ENCODE data around the gene EPN3. TPM values are rescaled to one million over a fixed set of nuclear protein-coding genes. Genes with fewer than 3 reads are reported as not detected.

EPN3 gene
- total RNA-seq, 2 donors from 2014 or later = not detected

DNA sequence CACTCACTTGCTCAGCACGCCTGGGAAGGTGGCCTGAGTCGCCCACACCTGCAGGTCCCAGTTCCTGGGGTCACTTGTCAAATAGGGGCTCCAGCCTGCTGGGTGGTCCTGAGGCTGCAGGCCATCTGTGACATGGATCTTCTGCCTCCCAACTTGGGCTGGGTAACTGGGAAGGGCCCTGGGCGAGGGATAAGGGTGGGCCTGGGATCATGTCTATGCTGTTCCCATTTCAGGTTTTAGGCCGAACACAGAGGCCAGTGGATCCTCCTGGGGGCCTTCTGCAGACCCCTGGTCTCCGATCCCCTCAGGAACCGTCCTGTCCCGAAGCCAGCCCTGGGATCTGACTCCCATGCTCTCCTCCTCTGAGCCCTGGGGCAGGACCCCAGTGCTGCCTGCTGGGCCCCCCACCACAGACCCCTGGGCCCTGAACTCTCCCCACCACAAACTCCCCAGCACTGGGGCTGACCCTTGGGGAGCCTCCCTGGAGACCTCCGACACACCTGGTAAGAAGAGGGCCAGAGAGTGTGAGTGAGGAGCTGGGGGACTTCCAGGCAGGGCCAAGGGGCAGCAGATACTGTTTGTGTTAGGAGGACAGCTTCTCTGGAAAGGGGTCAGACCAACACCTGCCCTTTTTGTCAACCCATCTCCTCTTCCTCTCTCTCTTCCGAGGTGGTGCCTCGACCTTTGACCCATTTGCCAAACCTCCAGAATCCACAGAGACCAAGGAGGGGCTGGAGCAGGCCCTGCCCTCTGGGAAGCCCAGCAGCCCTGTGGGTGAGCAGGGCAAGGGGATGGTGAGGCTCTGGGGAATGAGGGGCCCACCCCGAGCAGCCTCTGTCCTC is 8.2 kb downstream of the EPN3 start:
- Mint-ChIP-seq H3K9me3 (no peaks in the 10 kb centered on the region), H3K27ac (no peak overlapping the region), H3K36me3 (no peaks in the 10 kb centered on the region)
- DNase-seq (ENCODE audit: low spot score in 2 of 2) (no peak), ATAC-seq (no peak)

DNA sequence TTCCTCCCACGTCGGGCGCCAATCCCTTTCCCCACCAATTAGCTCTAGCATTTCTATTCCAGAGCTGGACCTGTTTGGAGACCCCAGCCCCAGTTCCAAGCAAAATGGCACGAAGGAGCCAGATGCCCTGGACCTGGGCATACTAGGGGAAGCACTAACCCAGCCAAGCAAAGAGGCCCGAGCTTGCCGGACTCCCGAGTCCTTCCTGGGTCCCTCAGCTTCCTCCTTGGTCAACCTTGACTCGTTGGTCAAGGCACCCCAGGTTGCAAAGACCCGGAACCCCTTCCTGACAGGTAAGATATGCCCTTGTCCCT is 8.8 kb downstream of the EPN3 start:
- peak overlapping the region in 1 of 2 donors; percentile 29 for H3K27ac Mint-ChIP-seq
- ATAC-seq = no peak
- H3K9me3 Mint-ChIP-seq = no peaks in the 10 kb centered on the region
- no peak for DNase-seq (ENCODE audit: low spot score in 2 of 2)
- no peaks in the 10 kb centered on the region for H3K36me3 Mint-ChIP-seq

DNA sequence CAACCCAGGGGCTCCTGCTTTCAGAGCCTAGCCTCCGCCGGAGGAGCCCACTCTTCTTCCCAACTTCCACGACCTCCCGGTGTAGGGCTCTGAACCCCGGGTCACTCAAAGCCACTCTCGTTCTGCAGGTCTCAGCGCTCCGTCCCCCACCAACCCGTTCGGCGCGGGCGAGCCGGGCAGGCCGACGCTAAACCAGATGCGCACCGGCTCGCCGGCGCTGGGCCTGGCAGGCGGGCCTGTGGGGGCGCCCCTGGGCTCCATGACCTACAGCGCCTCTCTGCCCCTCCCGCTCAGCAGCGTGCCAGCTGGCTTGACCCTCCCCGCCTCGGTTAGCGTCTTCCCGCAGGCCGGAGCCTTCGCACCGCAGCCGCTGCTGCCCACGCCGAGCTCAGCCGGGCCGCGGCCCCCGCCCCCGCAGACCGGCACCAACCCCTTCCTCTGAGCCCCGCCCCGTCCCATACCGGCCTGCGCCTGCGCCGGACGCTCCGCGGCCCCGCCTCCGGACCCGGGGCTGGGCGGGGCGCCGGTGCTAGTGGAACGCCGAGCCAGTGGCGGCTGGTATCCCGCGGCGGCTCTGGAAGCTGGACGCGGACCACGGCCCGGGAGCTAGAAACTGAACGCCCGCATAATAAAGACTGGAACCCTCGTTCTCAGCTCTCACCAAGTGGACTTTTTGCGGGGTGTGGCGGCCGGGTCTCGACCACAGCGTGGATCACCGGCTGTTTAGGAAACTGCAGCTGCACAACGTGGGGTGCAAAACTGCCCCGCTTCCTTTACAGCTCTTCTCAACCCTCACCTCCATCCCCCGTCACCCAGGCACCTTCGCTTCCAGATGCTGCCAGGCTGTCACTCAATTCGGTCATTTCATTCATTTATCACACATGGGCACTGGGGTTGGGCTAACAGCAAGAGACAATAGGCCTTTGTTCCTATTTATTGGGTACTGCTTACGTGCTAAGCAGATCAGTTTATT is 9.5 kb downstream of the EPN3 start:
- DNase-seq (ENCODE audit: low spot score in 2 of 2) = peak; percentile 92 to 93
- no peaks in the 10 kb centered on the region for H3K9me3 Mint-ChIP-seq
- H3K36me3 Mint-ChIP-seq = no peaks in the 10 kb centered on the region
- peak; percentile 87 to 88 for ATAC-seq
- peak overlapping the region in 1 of 2 donors; percentile 29 for H3K27ac Mint-ChIP-seq

DNA sequence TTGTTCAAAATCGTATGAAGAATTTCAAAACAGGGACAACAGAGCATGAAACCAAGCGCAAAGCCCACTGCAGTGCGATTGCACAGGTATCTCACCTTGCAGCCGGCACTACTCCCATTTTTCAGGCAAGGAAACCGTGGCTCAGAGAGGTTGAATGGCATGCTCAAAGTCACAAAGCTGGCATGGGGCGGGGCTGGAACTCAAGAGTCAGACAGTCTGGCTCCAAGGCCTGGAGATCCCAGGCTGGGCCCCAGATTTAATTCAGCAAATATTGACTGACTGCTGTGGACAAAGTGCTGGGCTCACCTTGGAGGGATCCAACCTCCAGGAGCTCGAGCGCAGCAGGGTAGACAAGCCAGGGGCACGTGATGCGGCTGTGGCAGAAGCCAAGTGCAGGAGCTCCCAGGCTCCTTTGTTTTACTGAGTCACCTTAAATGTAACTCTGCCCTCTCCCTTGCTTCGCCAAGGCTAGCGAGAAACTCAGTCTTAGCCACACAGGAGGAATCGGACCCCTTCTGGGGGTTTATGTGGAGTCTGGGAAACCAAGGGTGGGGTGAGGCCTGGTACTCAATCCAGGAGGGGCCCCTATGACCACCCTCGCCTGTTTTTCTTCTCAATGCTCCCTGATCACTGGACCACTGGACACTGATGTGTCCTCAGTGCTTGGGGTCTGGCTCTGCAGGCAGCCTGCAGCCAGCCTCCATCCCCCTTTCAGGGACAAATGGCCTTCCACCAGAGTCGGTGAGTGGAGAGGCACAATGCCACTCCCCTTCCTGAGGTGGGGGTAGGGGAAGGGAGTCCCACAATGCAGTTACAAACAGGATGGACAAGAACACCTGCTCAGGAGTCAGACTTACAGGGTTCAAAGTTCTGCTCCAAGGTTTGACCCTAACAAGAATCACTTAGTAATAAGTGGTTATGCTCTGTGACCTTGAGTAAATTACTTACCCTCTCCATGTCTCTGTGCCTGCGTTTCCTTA is 10.6 kb downstream of the EPN3 start:
- H3K9me3 Mint-ChIP-seq = no peaks in the 10 kb centered on the region
- no peak for DNase-seq (ENCODE audit: low spot score in 2 of 2)
- no peaks in the 10 kb centered on the region for H3K36me3 Mint-ChIP-seq
- no peak overlapping the region for H3K27ac Mint-ChIP-seq
- no peak for ATAC-seq

DNA sequence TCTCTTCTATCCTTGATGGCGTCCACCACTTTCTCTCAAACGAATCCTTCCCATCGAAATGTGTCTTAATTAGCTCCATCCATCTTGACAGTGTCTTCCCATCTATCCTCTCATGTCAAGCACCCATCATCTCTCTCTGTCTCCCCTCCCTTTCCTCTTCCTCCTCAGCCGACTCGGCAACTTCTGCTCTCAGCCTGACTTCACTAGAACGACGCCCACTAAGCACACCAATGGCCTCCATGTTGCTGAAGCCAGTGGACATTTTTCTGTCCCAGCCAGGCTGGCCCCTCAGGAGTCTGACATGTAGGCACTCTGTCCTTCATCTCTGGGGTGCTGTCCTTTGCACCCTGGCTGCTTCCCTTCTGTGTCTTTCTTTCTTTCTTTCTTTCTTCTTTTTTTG is 12.0 kb downstream of the EPN3 start:
- ATAC-seq (no peak), DNase-seq (ENCODE audit: low spot score in 2 of 2) (no peak)
- H3K27ac Mint-ChIP-seq = no peak overlapping the region
- H3K36me3 Mint-ChIP-seq = no peaks in the 10 kb centered on the region
- no peaks in the 10 kb centered on the region for H3K9me3 Mint-ChIP-seq

DNA sequence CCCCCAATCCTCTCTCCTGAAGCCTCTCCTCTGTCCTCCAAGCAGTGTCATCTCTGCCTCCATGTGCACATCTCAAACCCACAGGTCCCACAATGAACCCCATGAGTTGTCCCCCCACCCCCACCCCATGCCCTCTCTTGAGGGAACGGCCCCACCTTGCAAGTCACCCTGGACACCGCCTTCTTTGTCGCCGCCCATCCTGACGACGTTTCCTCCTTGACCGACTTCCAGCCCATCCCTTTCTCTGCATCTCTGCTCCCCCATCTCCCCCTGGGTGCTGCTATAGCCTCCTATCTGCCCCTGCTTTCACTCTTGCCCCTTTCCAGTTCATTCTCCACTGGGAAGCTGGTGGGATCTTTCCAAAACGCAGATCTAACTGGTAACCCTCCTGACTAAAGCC is 12.8 kb downstream of the EPN3 start:
- Mint-ChIP-seq H3K36me3 (no peaks in the 10 kb centered on the region), H3K9me3 (no peaks in the 10 kb centered on the region), H3K27ac (no peak overlapping the region)
- ATAC-seq (no peak), DNase-seq (ENCODE audit: low spot score in 2 of 2) (no peak)

DNA sequence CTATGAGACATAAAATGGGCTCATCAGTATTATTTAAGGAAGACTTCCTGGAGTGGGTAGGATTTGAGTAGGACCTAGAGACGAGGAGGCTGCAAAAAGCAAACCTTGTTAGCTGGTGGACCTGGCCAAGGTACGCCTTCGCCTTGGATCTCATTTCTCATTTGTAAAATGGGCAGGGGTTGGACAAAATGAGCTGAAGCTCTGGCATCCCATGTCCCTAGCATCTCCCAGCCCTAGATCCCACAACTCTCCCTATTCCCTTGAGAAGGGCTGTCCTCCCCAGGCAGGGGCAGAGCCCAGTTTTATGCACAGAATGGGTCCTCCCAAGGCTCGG is 14.1 kb downstream of the EPN3 start:
- DNase-seq (ENCODE audit: low spot score in 2 of 2) (no peak), ATAC-seq (no peak)
- Mint-ChIP-seq H3K27ac (no peak overlapping the region), H3K9me3 (no peaks in the 10 kb centered on the region), H3K36me3 (no peaks in the 10 kb centered on the region)

DNA sequence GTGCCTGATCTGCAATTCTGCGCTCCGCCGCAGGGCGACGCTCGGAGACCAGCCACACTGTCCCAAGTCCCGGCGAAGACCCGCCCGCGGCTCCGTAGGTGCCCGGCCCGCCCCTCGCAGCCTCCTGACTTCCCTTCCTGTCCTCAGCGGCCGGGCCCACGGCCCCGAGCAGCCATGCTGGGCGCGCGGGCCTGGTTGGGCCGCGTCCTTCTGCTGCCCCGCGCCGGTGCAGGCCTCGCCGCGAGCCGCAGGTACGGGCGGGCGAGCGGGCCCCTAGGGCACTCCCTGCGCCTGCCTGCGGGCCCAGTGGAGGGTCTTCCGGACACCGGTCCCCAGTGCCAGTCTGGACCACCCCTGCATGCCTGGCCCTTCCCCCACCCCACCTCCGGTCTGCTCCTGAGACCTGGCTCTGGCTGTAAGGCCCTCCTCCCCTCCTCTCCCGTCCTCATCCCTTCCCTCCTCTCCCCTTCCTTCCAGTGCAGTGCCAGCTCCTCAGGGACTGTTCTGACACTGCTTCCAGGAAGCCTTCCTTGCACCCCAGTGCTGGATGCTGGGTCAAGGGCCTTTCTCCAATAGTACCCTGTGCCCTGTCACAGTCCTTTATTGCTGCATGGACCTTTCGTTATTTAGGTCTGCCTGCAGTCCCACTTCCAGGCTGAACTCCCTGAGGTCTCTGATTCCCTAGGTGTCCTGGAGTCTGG is 14.7 kb downstream of the EPN3 start, which contains the start of gene SPATA20:
Gene SPATA20 (plus strand): TSS at position 140 of the 701 bp plus-strand sequence. CDS start 35 bp downstream, at position 175.
- Mint-ChIP-seq H3K27ac (peak within 1 kb of the TSS in 1 of 2 donors; percentile 60), H3K36me3 (no peaks in the 10 kb centered on the region), H3K9me3 (no peaks in the 10 kb centered on the region)
- peak; percentile 90 to 91 for ATAC-seq
- DNase-seq (ENCODE audit: low spot score in 2 of 2) = peak; percentile 88 to 89

DNA sequence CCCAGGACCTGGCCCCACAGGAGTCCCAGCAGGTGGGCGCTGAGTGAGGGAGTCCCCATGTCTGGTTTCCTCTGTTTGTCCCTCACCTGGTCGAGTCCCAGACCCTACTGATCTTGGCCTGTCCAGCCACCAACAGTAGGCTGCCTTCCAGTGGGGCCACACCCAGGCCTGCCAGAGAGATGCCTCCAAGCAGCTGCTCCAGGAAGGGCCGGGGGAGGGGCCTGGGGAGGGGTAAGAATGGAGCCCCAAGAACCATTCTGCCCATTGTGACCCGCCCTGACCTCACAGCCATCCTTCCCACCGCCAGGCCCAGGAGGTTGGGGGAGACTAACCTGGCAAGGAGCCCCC is 15.2 kb downstream of the EPN3 start:
- H3K9me3 Mint-ChIP-seq = no peaks in the 10 kb centered on the region
- no peak for ATAC-seq
- H3K27ac Mint-ChIP-seq = peak overlapping the region in 1 of 2 donors; percentile 60
- DNase-seq (ENCODE audit: low spot score in 2 of 2) = no peak
- H3K36me3 Mint-ChIP-seq = no peaks in the 10 kb centered on the region

DNA sequence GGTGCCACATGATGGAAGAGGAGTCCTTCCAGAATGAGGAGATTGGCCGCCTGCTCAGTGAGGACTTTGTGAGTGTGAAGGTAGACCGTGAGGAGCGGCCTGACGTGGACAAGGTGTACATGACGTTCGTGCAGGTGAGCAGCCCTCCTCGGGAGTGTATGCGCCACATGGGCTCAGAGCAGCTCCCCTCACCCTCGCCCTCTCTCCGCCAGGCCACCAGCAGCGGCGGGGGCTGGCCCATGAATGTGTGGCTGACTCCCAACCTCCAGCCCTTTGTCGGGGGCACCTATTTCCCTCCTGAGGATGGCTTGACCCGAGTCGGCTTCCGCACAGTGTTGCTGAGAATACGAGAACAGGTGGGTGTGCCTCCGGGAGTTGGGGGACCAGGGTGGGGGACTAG is 16.3 kb downstream of the EPN3 start:
- no peak for ATAC-seq
- Mint-ChIP-seq H3K9me3 (no peaks in the 10 kb centered on the region), H3K27ac (no peak overlapping the region), H3K36me3 (no peaks in the 10 kb centered on the region)
- no peak for DNase-seq (ENCODE audit: low spot score in 2 of 2)

DNA sequence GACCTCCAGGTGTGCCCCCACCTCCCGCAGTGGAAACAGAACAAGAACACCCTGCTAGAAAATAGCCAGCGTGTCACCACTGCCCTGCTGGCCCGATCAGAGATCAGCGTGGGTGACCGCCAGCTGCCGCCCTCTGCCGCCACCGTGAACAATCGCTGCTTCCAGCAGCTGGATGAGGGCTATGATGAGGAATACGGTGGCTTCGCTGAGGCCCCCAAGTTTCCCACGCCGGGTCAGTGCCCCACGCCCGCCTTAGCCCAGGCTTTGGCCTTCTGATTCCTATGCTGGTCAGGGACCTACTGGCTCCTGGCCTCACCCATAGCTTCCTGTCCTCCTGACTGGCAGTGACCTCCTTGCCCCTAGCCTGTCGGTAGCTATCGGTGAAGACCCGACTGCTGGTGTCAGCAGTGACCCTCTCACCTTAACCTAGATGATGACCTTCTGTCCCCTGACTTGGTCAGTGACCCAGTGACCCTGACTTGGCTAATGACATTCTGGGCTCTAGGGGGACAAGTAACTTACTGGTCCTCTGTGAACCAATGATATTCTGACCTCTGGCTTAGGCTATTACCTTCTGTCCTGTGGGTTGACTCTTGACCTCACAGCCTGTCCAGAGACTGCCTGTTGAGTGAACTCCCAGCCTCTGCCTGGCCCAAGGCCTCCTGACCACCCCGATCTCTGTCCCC is 16.9 kb downstream of the EPN3 start:
- ATAC-seq = no peak
- Mint-ChIP-seq H3K9me3 (no peaks in the 10 kb centered on the region), H3K36me3 (no peaks in the 10 kb centered on the region), H3K27ac (peak overlapping the region in 1 of 2 donors; percentile 69)
- no peak for DNase-seq (ENCODE audit: low spot score in 2 of 2)

DNA sequence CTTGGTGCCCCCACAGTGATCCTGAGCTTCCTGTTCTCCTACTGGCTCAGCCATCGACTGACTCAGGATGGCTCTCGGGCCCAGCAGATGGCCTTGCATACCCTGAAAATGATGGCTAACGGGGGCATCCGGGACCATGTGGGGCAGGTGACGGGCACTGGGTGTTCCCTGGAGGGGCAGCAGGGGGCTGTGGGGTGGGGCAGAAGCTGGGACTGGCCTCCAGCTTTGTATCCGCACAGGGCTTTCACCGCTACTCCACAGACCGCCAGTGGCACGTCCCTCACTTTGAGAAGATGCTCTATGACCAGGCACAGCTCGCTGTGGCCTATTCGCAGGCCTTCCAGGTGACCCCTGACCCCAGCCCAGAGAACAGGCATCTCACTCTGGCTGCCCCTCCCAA is 17.4 kb downstream of the EPN3 start:
- Mint-ChIP-seq H3K27ac (peak overlapping the region in 1 of 2 donors; percentile 69), H3K9me3 (no peaks in the 10 kb centered on the region), H3K36me3 (no peaks in the 10 kb centered on the region)
- ATAC-seq (no peak), DNase-seq (ENCODE audit: low spot score in 2 of 2) (no peak)

DNA sequence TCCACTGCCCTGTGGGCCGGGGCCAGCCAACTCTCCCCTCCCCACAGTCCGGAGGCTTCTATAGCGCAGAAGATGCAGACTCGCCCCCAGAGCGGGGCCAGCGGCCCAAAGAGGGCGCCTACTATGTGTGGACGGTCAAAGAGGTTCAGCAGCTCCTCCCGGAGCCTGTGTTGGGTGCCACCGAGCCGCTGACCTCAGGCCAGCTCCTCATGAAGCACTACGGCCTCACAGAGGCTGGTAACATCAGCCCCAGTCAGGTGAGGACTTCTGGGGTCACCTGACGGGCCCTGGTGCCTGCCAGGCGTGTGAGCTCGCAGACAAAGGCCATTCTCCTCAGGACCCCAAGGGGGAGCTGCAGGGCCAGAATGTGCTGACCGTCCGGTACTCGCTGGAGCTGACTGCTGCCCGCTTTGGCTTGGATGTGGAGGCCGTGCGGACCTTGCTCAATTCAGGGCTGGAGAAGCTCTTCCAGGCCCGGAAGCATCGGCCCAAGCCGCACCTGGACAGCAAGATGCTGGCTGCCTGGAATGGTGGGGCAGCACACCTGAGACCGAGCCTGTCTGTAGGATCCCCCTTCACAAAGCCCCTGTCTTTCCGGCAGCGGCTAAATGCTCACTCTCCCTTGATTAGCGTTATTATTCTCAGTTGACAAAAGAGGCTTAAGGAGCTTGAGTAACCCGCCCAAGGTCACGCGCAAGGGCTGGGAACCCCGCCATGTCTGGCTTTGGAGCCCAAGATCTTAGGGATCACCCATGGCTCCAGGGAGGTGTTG is 18.3 kb downstream of the EPN3 start:
- Mint-ChIP-seq H3K36me3 (no peaks in the 10 kb centered on the region), H3K9me3 (no peaks in the 10 kb centered on the region), H3K27ac (no peak overlapping the region)
- no peak for DNase-seq (ENCODE audit: low spot score in 2 of 2)
- ATAC-seq = no peak

DNA sequence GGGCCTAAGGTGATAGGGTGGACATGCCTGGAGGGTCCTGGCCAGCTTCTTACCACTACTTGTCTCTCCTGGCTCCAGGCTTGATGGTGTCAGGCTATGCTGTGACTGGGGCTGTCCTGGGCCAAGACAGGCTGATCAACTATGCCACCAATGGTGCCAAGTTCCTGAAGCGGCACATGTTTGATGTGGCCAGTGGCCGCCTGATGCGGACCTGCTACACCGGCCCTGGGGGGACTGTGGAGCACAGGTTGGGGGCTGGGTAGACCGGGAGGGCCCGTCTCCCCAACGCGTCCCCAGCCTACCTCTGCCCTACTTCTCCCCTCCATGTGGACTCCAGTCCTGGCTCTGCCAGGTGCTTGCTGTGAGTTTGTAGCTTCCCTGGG is 18.9 kb downstream of the EPN3 start:
- Mint-ChIP-seq H3K27ac (no peak overlapping the region), H3K36me3 (no peaks in the 10 kb centered on the region), H3K9me3 (no peaks in the 10 kb centered on the region)
- ATAC-seq = no peak
- DNase-seq (ENCODE audit: low spot score in 2 of 2) = no peak

DNA sequence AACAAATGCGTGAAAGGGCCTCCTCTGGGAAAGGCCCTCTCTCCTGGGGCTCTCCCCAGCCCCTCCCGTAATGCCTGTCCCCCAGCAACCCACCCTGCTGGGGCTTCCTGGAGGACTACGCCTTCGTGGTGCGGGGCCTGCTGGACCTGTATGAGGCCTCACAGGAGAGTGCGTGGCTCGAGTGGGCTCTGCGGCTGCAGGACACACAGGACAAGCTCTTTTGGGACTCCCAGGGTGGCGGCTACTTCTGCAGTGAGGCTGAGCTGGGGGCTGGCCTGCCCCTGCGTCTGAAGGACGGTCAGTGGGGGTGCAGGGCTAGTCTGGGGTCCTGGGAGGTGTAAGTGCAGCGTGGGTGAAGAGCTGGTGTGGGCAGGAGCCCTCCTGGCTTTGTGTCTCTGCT is 19.3 kb downstream of the EPN3 start:
- no peak for ATAC-seq
- Mint-ChIP-seq H3K36me3 (no peaks in the 10 kb centered on the region), H3K27ac (no peak overlapping the region), H3K9me3 (no peaks in the 10 kb centered on the region)
- no peak for DNase-seq (ENCODE audit: low spot score in 2 of 2)

Data from activated naive CD4-positive, alpha-beta T cell treated with anti-CD3 and anti-CD28 coated beads, Interleukin-2, amount 50 U/mL, for 72 hours (primary cell).